NCI-H510A (cell line): ENCODE data around the gene KRTAP4-7.
"Not testable (repeated sequence)": the region's sequence is repeated elsewhere in the genome, so short reads cannot be mapped to it uniquely, and the experiment has no call there.

ENCODE experiments used
- DNase-seq: peaks from one replicate; lab custom pipeline; 2025; lab: John Stamatoyannopoulos, UW

The KRTAP4-7 gene

DNA sequence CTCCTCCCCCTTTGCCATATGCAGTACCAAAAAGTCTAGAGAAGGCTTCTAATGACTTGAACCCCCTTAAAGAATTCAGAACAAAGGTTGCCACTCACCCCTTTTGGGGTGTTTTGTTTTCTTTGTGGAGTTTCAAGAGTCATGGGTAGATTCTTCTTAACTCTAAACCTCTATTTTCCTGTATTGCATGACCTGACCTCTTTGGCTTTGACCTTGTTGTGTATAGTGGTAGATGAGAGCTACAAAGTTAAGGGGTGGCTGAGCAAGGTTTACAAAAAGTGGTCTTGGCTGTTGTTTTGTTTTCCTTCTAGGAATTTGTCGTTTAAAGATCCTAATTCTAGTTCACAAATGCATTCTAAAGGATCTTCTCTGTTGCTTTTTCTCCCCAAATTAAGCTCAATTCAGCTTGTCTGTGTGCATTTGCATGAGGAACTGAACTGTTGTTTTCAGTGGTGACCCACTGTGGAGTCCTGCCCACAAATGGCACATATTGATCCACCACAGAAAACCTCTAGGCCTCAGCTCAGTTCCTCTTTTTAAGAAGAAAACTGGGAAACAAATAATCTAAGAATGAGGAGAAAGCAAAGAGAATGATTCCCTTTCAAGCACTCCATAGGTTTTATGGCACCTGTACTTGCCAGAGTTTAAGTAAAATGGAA, 24.9 kb downstream of the KRTAP4-7 start:
- DNase-seq: not testable (repeated sequence)

DNA sequence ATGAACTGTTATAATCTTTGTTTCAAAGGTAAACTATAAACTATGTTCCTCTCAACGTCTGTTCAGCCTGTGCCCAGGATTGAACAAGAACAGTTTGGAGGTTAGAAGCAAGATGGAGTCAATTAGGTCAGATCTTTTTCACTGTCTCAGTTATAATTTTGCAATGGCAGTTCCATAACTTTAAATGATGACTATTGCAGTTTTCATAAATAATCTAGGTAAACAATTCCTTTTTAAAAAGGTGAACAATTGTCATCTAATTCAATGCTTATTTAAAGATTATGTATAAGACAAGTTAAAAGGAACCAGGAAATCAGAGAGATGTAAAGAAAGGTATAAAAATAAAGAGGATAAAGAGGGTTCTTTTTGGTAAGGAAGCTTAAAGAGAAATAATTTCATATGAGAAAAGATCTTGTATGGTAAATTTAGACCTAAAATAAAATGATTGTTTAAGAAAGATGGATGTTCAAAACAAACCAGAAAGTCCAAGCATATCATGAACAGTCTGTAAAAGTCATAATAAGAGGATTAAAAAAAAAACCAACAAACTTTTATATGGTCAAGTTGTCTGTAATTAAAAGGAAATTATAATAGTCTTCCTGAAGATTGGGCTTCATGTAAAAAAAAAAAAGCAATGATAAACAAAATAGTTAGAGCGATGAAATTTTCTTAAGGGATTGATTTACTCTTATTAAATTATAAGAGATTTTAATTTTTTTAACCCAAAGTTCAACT, 27.4 kb downstream of the KRTAP4-7 start:
- DNase-seq: no peak

DNA sequence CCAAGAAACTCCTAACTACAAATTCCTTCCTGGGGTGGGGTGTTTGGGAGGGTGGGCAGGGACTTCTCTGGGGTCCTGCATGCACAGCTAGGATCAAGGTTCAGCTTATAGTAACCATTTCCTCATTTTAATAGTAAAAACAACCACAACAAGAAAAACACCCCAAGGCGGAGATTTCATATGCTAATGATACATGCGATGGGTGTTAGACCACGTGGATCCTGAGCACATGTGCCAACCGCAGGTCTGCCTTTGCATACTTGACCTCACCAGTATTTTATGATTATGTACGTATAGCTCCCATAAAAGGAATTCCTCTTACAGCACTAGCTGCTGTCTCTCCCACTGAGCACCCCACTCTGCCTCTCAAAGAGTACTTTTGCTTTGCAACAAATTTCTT, 32.3 kb downstream of the KRTAP4-7 start:
- DNase-seq: no peak

DNA sequence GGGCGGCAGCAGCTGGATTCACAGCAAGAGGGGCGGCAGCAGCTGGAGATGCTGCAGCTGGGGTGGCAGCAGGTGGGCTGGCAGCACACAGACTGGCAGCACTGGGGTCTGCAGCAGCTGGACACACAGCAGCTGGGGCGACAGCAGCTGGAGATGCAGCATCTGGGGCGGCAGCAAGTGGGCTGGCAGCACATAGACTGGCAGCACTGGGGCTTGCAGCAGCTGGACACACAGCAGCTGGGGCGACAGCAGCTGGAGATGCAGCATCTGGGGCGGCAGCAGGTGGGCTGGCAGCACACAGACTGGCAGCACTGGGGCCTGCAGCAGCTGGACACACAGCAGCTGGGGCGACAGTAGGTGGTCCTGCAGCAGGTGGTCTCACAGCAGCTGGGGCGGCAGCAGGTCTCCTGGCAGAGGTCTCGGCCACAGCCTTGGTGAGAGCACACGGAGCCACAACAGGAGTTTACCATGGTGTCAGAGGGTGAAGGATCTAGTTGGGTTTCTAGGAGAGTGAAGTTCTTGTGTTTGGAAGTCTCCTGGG, 34.0 kb downstream of the KRTAP4-7 start, which contains the start of gene KRTAP4-11:
TSS of gene KRTAP4-11 (minus strand) at position 528 of the 541 bp plus-strand sequence. CDS start at position 470, 58 bp downstream.
- not testable (repeated sequence) for DNase-seq

DNA sequence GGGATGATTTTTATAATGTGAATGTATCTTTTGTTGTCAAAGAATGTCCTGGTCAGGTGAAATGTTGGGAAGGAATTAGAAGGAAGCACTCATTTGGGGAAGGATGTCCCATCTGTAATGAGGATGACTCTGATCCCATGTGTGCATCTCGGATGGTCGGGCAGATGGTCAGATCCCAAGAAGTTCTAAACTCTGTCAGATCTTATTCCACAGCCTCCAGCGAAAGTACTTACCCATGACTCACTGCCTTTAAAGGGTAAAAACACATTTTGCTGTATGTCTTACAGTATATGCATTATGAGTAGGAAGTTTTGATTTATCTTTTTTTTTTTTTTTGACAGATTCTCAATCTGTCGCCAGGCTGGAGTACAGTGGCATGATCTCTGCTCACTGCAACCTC, 34.8 kb downstream of the KRTAP4-7 start:
- DNase-seq: no peak

DNA sequence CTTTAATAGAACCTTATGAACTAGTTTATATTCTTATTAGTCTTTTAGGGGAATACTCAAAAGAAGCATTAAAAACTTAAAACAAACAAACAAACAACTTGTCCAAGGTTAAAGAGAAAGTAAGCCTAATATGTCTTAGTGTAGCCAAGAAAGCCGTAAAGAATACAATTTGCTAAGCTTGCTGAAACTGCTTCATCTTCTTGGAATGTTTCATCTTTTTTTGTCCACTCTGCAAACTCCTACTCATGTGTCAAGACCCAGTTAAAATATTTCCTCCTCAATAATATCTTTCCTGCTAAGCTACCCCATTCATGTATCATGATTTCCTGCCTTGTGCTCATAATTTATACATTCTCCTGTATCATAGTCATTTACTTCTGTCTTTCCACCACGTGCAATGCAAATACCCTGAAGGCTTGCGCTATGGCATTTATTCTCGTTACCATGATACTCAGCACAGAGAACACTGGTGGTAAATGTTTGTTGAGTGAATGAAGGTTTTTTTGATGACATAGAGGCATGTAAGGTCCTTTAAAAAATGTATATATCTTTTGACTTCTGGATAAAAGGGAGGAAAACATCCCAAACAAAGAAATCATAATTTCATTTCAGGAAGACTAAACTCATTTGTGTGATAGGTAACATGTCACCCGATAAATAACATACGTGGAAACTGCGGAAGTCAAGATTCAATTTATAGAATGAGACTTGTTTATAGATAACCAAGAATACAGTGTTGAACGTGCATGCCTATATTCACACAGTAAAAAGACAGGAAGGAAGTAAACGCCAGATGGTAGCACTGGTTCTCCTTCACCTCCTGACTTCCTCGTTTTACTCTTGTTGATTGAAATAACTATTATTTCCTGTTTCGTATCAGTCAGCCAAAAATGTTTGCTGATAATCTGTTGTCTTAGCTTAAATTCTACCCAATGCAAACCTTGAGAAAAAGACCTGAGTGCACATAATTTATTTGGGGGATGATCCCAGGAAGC, 36.0 kb downstream of the KRTAP4-7 start:
- DNase-seq: not testable (repeated sequence)

DNA sequence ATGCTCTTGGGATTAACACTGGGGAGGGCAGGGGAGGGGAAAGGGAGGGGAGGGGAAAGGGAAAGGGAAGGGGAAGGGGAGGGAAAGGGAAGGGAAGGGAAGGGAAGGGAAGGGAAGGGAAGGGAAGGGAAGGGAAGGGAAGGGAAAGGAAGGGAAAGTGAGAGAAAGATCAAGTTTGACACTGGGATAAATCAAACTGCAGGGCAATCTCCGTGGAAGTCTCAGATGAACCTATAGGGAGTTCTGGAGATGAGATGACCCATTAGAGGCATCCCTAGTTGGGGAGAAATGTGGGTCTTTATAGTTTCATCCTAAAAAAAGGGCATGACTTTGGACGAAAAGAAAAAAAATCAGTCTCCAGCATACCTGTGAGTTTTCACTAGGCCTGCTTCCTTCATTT, 37.8 kb downstream of the KRTAP4-7 start:
- no peak for DNase-seq

DNA sequence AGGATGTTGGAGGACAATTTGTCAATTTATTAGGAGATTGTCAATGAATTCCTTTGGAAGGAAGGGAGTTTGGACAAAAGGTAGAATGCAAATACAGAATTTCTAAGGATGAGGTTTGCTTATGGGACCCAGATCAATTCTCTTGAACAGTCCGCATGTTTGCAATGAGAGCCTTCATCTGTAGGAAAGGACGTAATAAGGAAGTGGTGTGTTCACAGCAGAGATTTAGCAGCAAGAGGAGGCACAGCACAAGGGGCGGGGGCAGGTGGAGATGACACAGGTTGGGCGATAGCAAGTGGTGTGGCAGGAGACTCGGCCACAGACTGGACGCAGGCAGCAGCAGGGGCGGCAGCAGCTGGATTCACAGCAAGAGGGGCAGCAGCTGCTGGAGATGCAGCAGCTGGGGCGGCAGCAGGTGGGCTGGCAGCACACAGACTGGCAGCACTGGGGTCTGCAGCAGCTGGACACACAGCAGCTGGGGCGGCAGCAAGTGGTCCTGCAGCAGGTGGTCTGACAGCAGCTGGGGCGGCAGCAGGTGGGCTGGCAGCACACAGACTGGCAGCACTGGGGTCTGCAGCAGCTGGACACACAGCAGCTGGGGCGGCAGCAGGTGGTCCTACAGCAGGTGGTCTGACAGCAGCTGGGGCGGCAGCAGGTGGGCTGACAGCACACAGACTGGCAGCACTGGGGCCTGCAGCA, 39.5 kb downstream of the KRTAP4-7 start:
- not testable (repeated sequence) for DNase-seq

DNA sequence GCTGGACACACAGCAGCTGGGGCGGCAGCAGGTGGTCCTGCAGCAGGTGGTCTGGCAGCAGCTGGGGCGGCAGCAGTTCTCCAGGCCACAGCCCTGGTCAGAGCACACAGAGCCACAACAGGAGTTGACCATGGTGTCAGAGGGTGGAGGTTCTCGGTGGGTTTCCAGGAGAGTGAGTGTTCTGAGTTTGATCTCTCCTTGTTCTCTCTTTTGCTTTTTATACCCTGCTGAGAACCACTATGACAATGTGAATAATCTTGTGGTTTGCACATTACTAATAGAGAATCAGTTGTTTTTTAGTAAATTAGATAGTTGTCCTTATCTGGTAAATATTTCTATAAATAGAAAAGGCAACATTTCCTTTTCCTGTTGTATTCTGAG, 40.0 kb downstream of the KRTAP4-7 start, which contains the start of gene KRTAP4-12:
TSS of gene KRTAP4-12 (minus strand) at position 192 of the 381 bp plus-strand sequence. CDS start at position 132, 60 bp downstream.
- not testable (repeated sequence) for DNase-seq

DNA sequence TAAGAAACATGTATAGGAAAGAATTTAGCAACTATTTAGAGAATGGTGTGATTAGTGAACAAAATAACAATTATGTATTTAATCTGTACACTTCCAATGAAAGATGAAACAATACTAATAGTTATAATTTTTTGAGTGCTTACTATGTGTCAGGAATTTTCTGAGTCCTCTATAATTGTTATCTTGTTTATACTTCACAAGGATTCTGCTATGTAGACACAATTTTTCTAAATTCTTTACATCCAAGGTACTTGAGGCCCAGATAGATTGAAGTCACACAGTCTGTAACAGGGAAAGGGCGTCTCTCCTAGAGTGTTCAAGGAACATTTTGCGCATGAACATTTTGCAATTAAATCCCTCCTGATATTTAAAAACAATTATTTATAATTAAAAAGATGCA, 41.1 kb downstream of the KRTAP4-7 start:
- no peak for DNase-seq

DNA sequence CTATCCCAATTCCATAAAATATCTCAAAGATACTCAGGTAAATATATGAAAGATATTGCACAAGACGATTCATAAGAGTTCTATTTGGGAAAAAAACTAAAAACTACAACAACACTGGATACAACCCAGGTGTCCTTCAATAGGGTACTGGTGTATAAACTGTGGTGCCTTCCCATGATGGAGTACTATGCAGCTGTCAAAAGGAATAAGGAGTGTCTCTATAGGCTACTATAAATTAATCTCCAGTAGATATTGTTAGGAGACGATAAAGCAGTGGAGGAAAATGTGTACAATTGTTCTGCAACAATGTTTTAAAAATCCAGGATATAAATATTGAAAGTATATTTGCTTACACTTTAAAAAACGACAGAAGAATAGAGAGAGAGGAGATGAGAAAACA, 42.5 kb downstream of the KRTAP4-7 start:
- DNase-seq: no peak

DNA sequence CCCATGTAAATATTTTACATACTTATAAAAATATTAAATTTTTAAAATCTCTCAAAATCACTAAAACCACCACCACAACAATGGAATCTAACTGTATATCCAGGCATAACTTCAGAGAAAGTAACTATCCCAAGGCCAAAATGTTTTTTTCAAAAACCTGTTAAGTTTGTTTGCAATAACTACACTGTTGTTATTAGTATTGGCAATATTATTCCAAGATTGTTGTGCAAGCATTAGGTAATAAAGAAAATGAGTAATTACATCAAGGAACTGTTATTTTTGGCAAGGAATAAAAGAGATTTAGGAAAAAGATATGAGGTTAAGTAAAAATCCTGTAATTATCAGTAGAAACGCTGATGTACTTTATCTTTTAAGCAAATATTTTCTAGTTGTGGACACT, 43.4 kb downstream of the KRTAP4-7 start:
- DNase-seq: no peak

DNA sequence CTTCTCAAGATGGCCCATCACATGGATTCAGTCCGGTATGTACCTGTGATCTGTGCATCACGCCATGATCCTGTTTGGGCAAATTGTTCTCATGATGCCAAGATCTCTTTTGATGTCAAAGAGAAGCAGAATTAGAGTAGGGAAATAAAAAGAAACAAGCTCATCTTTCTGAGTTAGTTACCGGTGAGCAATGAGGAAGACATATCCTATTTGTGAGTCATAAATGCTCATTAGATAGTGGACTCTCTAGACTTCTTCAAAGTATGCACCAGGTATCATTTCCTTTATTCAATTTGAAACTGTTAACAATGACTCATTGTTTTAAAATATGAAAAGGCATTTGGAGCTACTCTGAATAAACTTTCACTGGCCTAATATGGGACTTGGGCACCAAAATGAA, 48.0 kb downstream of the KRTAP4-7 start:
- no peak for DNase-seq

DNA sequence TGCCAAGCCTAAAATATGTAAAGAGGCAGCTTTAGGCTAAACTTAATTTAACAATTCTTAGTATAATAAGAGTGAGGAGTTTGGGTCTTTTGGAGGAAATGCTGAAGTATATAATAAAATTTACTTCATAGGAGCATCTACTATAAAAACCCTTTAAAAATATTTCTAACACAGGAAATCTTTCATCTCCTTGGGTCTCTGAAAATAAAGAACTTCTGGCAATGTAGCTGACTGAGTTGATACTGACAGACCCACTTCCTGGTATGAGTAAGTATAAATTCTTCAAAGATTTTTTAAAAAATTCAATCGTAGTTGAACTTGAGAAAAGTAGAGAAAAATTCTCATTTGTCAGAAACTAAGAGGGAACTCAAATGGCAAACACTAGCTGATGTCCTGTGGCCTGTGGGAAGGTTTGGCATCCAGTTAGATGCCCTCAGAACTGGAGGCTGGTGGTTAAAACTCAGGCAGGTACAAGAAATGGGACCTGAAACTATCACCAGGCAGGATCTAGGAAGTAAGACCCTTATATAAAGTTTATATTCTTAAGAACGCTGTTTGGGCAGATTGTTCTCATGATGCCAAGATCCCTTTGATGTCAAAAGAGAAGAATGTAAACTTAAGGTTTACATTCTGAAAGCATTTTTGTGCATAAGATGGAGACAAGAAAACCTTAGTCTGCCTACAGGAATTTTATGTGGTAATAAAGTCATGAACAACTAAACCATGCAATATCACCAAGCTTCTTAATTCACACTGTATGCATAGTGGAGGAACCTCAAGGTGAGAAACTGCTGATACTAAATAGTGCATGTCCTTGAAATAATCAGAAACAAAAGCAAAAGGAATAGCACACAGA, 50.2 kb downstream of the KRTAP4-7 start:
- no peak for DNase-seq
